WTC11 (cell line): ENCODE measurements around the gene TMEM176A. TPM values are rescaled to one million over a fixed set of nuclear protein-coding genes. Genes with fewer than 3 reads are reported as not detected.

Source experiments
- ATAC-seq: fragments of 200-7000 bp; cut with Tn5 transposase; 2 replicates; pipeline ENCODE4 v1.10.0; 2021; ENCODE audit warnings: mild to moderate bottlenecking, moderate library complexity
- CTCF ChIA-PET: fragments of 300-600 bp; sonication (Branson Sonifier 250); formaldehyde crosslinking; loops from one replicate; lab custom pipeline; 2021; ENCODE audit warnings: antibody characterized with exemption; lab: Charles Lee
- POLR2A ChIA-PET: fragments of 350-600 bp; sonication (Branson Sonifier 250); formaldehyde crosslinking; loops from one replicate; lab custom pipeline; 2021; ENCODE audit warnings: antibody characterized with exemption; lab: Charles Lee
- DNase-seq: peaks from one replicate; pipeline ENCODE4 v3.0.0; 2021; ENCODE audit warnings: low spot score
- H3K27ac Mint-ChIP-seq: 2 replicates; pipeline ENCODE4 v1.8.0; 2021; ENCODE audit warnings: mixed read lengths
- H3K27me3 Mint-ChIP-seq: 2 replicates; pipeline ENCODE4 v1.8.0; 2021; ENCODE audit warnings: low read depth, mild to moderate bottlenecking, moderate library complexity, mixed read lengths
- H3K36me3 Mint-ChIP-seq: 2 replicates; pipeline ENCODE4 v1.8.0; 2021; ENCODE audit warnings: mixed read lengths
- H3K4me1 Mint-ChIP-seq: 2 replicates; pipeline ENCODE4 v1.8.0; 2022; ENCODE audit warnings: mixed read lengths
- H3K4me3 Mint-ChIP-seq: 2 replicates; pipeline ENCODE4 v1.8.0; 2021; ENCODE audit warnings: mild to moderate bottlenecking, moderate library complexity, mixed read lengths
- H3K9me3 Mint-ChIP-seq: 2 replicates; pipeline ENCODE4 v1.8.0; 2021; ENCODE audit warnings: mixed read lengths
- ATF2 ChIP-seq: sonication (generic); formaldehyde crosslinking; IDR thresholded peaks from 2 replicates; pipeline ENCODE4 v1.8.1; 2022; ENCODE audit warnings: low read depth, missing genetic modification reagents, borderline replicate concordance
- CDX4 ChIP-seq: fragments of 250-450 bp; sonication (Bioruptor Pico); IDR thresholded peaks from 2 replicates; pipeline ENCODE4 v1.9.0; 2021; ENCODE audit warnings: moderate library complexity, mild to moderate bottlenecking, inconsistent platforms, borderline replicate concordance
- CREB1 ChIP-seq: sonication (generic); formaldehyde crosslinking; IDR thresholded peaks from 2 replicates; pipeline ENCODE4 v1.8.0; 2023; ENCODE audit warnings: mild to moderate bottlenecking, missing genetic modification reagents
- CREM ChIP-seq: sonication (generic); formaldehyde crosslinking; IDR thresholded peaks from 2 replicates; pipeline ENCODE4 v1.8.1; 2022; ENCODE audit warnings: mild to moderate bottlenecking, missing genetic modification reagents, moderate library complexity
- EMX1 ChIP-seq: fragments of 250-450 bp; sonication (Bioruptor Pico); IDR thresholded peaks from 2 replicates; pipeline ENCODE4 v1.8.0; 2021; ENCODE audit warnings: mild to moderate bottlenecking
- FOXP4 ChIP-seq: sonication (generic); formaldehyde crosslinking; IDR thresholded peaks from 2 replicates; pipeline ENCODE4 v1.8.0; 2022; ENCODE audit warnings: mild to moderate bottlenecking, missing genetic modification reagents
- NR1H2 ChIP-seq: sonication (generic); formaldehyde crosslinking; IDR thresholded peaks from 2 replicates; pipeline ENCODE4 v1.9.0; 2021; ENCODE audit warnings: mild to moderate bottlenecking, moderate library complexity, missing genetic modification reagents
- NR3C1 ChIP-seq: sonication (generic); formaldehyde crosslinking; conservative IDR thresholded peaks from 2 replicates; pipeline ENCODE4 v1.8.1; 2023; ENCODE audit warnings: low read depth, mild to moderate bottlenecking, missing genetic modification reagents
- SMAD3 ChIP-seq: sonication (generic); formaldehyde crosslinking; IDR thresholded peaks from 2 replicates; pipeline ENCODE4 v1.8.0; 2022; ENCODE audit warnings: missing genetic modification reagents, mild to moderate bottlenecking, borderline replicate concordance
- STAT6 ChIP-seq: sonication (generic); formaldehyde crosslinking; conservative IDR thresholded peaks from 2 replicates; pipeline ENCODE4 v1.8.1; 2023; ENCODE audit warnings: mild to moderate bottlenecking, low read depth, missing genetic modification reagents, moderate library complexity
- TEAD4 ChIP-seq: sonication (generic); formaldehyde crosslinking; IDR thresholded peaks from 2 replicates; pipeline ENCODE4 v1.8.0; 2022; ENCODE audit warnings: mild to moderate bottlenecking, missing genetic modification reagents
- ZNF512 ChIP-seq: sonication (generic); formaldehyde crosslinking; IDR thresholded peaks from 2 replicates; pipeline ENCODE4 v1.8.1; 2022; ENCODE audit warnings: missing genetic modification reagents, borderline replicate concordance
- ZNF671 ChIP-seq: fragments of 250-450 bp; sonication (Bioruptor Pico); IDR thresholded peaks from 2 replicates; pipeline ENCODE4 v1.8.0; 2021; ENCODE audit warnings: mild to moderate bottlenecking
- total RNA-seq: library from RNA; stranded (reverse); gene quantifications from 3 replicates; pipeline ENCODE4 v1.2.3, GENCODE V29; 2021

TMEM176A gene
- total RNA-seq, 1 experiment from 2014 or later, result 0.74 TPM

GRCh38 chr7:150845421-150845861, 44.9 kb downstream of the TMEM176A start:
- TF ChIP-seq CDX4 (no peak), ZNF512 (CRISPR knock-in tag) (no peak), ATF2 (CRISPR knock-in tag) (no peak), TEAD4 (no peak)
- ATAC-seq (no peak), DNase-seq (no peak)
- POLR2A ChIA-PET, result no interaction called here
- CTCF ChIA-PET, result interaction anchor here (1.2 to 1.3 kb wide), 2 partner anchors 53 to 67 kb away, joined by 4 to 5 read pairs; no protein-coding TSS in a partner anchor
- no peaks in the 10 kb centered on the region for H3K9me3 Mint-ChIP-seq
- H3K27me3 Mint-ChIP-seq, result no peaks in the 10 kb centered on the region; the same call in 1 of the 2 replicates
- no peak overlapping the region for H3K27ac Mint-ChIP-seq
- H3K4me1 Mint-ChIP-seq, result no peaks in the 10 kb centered on the region
- no peak overlapping the region for H3K4me3 Mint-ChIP-seq
- H3K36me3 Mint-ChIP-seq, result no peaks in the 10 kb centered on the region

GRCh38 chr7:150846291-150847115, 45.9 kb downstream of the TMEM176A start:
- Mint-ChIP-seq H3K27ac (no peak overlapping the region), H3K4me3 (no peak overlapping the region), H3K4me1 (no peaks in the 10 kb centered on the region), H3K9me3 (no peaks in the 10 kb centered on the region)
- ATAC-seq, result no peak
- ChIA-PET CTCF (interaction anchor here (0.8 to 1.6 kb wide), 5 partner anchors 30 to 397 kb away, joined by 3 to 5 read pairs (median 4); no protein-coding TSS in a partner anchor), POLR2A (no interaction called here)
- TF ChIP-seq NR1H2 (CRISPR knock-in tag), result no peak
- no peak for TF ChIP-seq FOXP4 (CRISPR knock-in tag)
- TF ChIP-seq SMAD3 (CRISPR knock-in tag), result no peak
- TF ChIP-seq STAT6 (CRISPR knock-in tag), result no peak
- TF ChIP-seq CREM, result no peak
- TF ChIP-seq CDX4, result no peak
- no peak for TF ChIP-seq EMX1 (CRISPR knock-in tag)
- no peak for TF ChIP-seq ZNF671 (CRISPR knock-in tag)
- no peak for TF ChIP-seq CREB1 (CRISPR knock-in tag)
- TF ChIP-seq NR3C1, result no peak
- TF ChIP-seq, all 79 proteins: peak for 0
- Mint-ChIP-seq H3K27me3 (peaks cover 5% of the 10 kb centered on the region), H3K36me3 (no peaks in the 10 kb centered on the region)
- DNase-seq, result no peak
